ENCODE data around the gene TJP3. TPM values are rescaled to one million over a fixed set of nuclear protein-coding genes. Genes with fewer than 3 reads are reported as not detected.
A peak's percentile ranks its signal among the peaks of the same experiment; 100 is the strongest.

TJP3 gene
- total RNA-seq, 1 donor from 2014 or later, result 21.7 TPM

DNA sequence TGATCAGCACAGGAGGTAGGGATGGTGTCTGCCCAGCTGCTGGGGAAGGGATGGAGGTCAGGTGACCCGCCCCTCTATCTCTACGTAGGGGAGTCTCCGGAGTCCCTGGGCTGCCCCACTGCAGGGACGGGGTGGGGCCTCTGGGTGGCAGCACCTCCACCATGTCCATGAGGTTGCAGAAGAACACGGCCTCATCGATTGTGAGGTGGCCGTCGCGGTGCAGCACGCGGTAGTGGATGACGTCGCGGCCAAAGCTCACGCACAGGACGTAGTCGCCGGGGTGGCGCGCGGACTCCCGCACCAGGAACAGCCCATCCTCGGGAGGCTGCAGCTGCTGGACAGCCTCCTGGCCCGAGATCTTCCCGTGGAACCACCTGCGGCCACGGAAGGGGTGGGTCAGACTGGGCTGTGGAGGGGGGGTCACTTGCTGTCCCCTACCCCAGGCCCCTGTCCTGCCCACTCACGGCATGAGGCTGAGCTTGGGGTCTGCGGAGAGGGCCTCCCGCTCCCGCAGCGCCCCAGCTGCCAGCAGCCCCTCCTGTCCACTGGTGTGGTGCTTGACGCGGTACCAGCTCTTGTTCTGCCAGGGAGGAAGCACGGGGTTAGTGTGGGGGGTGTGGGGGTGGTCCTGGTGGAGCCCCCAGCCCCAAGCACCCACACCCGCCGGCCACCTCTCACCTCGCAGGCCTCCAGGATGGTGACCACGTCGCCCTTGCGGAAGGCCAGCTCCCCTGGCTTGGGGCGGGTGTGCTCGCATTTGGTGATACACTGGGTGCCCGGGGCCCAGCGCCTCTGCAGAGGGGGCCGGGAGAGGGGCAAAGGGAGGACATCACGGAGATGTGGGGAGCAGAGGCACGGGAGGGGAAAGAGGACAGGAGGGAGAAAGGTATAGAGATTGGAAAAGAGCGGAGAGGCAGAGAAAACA, 75.7 kb downstream of the TJP3 start:
- peaks cover 12% of the 10 kb centered on the region for H3K36me3 Mint-ChIP-seq
- no peak overlapping the region for H3K27ac Mint-ChIP-seq
- no peak for DNase-seq (ENCODE audit: low spot score in 2 of 2, unreplicated experiment in 2 of 2)
- H3K9me3 Mint-ChIP-seq, result peaks cover 16% of the 10 kb centered on the region
- peak overlapping the region; percentile 23 for H3K4me3 Mint-ChIP-seq
- H3K27me3 Mint-ChIP-seq (ENCODE audit: low read depth), result peaks cover 56% of the 10 kb centered on the region
- peaks cover 2% of the 10 kb centered on the region for H3K4me1 Mint-ChIP-seq
- TF ChIP-seq, protein P1, sequence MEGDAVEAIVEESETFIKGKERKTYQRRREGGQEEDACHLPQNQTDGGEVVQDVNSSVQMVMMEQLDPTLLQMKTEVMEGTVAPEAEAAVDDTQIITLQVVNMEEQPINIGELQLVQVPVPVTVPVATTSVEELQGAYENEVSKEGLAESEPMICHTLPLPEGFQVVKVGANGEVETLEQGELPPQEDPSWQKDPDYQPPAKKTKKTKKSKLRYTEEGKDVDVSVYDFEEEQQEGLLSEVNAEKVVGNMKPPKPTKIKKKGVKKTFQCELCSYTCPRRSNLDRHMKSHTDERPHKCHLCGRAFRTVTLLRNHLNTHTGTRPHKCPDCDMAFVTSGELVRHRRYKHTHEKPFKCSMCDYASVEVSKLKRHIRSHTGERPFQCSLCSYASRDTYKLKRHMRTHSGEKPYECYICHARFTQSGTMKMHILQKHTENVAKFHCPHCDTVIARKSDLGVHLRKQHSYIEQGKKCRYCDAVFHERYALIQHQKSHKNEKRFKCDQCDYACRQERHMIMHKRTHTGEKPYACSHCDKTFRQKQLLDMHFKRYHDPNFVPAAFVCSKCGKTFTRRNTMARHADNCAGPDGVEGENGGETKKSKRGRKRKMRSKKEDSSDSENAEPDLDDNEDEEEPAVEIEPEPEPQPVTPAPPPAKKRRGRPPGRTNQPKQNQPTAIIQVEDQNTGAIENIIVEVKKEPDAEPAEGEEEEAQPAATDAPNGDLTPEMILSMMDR (IDR thresholded peaks at IDR 0.05; ENCODE audit: unreplicated experiment), result no peak

DNA sequence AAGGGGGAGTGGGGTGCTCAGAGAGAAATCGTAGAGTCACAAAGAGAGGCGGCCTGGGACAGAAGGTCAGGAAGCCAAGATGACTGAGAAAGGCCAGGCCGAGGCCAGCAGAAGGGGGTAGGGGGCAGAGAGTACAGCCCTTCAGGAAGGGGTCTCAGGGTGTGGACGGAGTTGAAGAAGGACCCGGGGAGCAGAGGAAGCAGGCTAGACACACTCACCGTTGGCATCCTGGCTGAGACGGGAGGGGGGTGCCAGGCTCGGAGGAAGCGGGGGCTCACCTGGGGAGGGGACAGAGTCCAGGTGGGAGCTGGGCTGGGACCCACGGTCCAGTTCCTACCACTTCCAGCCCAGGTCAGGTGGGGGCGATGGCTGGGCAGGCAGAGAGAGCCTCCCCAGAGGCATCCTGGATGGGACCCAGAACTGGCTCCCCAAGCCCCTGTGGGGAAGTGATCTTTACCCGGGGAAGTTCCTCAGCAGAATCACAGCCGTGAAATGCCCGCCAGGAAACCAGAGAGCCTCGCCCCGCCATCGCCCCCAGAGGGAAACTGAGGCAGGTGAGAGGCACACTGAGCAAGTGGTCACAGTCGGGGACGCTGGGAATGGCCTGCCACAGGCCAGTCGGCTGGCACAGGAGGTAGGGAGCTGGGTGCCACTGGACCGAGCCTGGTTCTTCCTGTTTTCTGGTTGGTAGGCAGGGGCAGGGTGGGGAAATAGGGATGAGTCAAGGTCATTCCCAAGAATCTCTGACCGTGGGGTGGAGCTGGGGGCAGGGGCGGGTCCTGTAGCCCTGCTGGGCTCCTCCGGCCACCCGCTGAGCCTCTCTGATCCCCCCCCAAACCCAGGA, 76.6 kb downstream of the TJP3 start:
- no peak overlapping the region for H3K27ac Mint-ChIP-seq
- no peak for DNase-seq (ENCODE audit: low spot score in 2 of 2, unreplicated experiment in 2 of 2)
- TF ChIP-seq, protein P1 (IDR thresholded peaks at IDR 0.05; ENCODE audit: unreplicated experiment), result no peak
- peaks cover 16% of the 10 kb centered on the region for H3K9me3 Mint-ChIP-seq
- H3K27me3 Mint-ChIP-seq (ENCODE audit: low read depth), result peaks cover 64% of the 10 kb centered on the region
- H3K4me1 Mint-ChIP-seq, result peaks cover 2% of the 10 kb centered on the region
- peaks cover 12% of the 10 kb centered on the region for H3K36me3 Mint-ChIP-seq
- H3K4me3 Mint-ChIP-seq, result peak overlapping the region; percentile 60

DNA sequence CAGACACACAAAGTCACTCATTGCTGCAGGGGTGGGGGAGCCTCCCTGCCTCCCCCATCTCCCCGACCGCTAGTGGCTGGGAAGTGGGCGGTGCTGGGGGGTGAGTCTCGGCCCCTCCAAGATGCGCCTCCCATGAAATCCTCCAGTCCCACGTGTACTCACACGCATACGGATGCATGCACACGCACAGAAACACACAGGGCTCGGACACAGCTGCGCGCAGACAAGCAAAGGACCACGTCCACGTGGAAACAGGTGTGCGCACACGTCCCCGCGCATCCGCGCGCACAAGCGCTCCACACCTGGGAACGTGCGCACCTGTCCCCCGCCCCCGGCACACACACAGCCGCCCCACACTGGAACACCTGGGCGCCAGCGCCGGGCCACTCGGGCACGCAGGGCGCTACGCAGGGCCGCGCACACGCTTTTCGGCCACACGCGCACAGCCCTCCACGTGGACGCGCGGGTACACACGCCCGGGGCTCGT, 77.3 kb downstream of the TJP3 start:
- H3K4me3 Mint-ChIP-seq, result peak overlapping the region; percentile 60
- DNase-seq (ENCODE audit: low spot score in 2 of 2, unreplicated experiment in 2 of 2), result no peak
- H3K27ac Mint-ChIP-seq, result no peak overlapping the region
- peaks cover 12% of the 10 kb centered on the region for H3K36me3 Mint-ChIP-seq
- H3K27me3 Mint-ChIP-seq (ENCODE audit: low read depth), result peaks cover 70% of the 10 kb centered on the region
- H3K9me3 Mint-ChIP-seq, result peaks cover 16% of the 10 kb centered on the region
- TF ChIP-seq, protein P1 (IDR thresholded peaks at IDR 0.05; ENCODE audit: unreplicated experiment), result no peak
- peaks cover 2% of the 10 kb centered on the region for H3K4me1 Mint-ChIP-seq

DNA sequence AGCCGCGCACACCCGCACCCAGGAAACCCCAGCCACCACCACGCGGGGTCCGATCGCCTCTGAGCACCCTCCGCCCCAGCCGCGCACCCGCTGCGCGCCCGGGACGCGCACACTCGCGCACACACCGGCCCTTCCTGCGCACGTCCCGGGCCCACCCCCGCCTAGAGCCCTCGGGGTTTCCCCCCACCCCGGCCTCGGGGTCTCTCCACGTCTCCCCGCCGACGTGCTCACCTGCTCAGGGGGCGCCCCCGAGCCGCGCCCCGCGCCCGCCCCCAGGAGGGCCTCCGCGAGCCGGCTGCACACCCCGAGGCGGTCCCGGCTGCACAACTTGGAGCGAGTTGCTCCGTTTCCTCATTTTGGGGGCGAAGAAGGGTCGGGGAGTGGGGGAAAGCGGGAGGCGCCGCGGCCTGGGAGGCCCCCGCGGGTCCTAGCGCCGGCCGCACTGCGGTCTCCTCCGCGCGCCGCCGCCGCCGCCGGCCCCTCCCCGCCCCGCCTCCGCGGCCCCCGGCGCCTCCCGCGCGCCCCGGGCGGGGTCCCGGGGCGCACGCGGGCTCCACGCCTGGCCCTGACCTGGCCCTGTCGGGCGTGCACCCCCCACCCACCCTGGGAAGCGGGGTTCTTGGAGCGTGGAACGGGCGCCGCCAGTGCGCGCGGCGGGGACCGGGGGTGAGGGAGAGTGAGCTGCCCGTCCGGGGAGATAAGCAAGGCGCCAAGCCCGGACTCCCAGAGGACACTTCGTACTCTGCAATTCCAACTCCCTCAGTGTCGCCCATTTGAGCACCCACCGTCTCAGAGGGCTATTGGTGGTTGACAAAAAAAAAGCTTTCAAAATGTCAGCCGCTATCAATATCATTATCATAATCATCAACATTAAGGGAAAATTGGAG, 78.0 kb downstream of the TJP3 start, which contains the start of gene MATK:
Gene MATK (minus strand): TSS at position 444 of the 887 bp plus-strand sequence. CDS start 1,246 bp downstream, outside the sequence.
- H3K4me3 Mint-ChIP-seq, result peak within 1 kb of the TSS; percentile 60
- peaks cover 12% of the 10 kb centered on the region for H3K36me3 Mint-ChIP-seq
- TF ChIP-seq, protein P1 (IDR thresholded peaks at IDR 0.05; ENCODE audit: unreplicated experiment), result no peak
- peaks cover 12% of the 10 kb centered on the region for H3K9me3 Mint-ChIP-seq
- H3K27ac Mint-ChIP-seq, result no peak within 1 kb of the TSS
- peaks cover 74% of the 10 kb centered on the region for H3K27me3 Mint-ChIP-seq (ENCODE audit: low read depth)
- no peak for DNase-seq (ENCODE audit: low spot score in 2 of 2, unreplicated experiment in 2 of 2)
- peaks cover 2% of the 10 kb centered on the region for H3K4me1 Mint-ChIP-seq
